ENCODE results near the gene AXDND1.

DNA sequence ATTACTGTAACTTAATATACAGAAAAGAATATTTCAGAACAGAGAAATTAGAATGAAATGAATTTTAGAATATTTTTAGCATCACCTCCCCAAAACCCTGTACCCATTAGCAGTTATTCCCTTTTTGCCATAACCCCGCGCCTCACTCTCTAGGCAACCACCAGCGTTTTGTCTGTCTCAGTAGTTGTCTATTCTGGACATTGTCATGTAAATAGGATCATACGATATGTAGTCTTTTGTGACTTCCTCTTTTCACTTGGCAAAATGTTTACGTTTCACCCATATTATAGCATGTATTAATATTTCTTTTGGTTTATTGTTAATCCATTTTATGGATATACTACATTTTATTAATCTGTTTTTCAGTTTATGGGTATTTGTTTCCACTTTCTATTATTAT is 47.3 kb upstream of the AXDND1 start:
- no peak for TF ChIP-seq EZH2 (IDR thresholded peaks at IDR 0.05; ENCODE audit: insufficient read depth, poor library complexity, severe bottlenecking)
- TF ChIP-seq EZH2phosphoT487 (IDR thresholded peaks at IDR 0.05; ENCODE audit: insufficient read depth, low read depth) = no peak

Data from GM23248 (cell line).